DMS153 treated with DMSO at 0.1 percent for 48 hours (cell line): ENCODE results near the gene PAK1.
"Not testable (repeated sequence)": the region's sequence is repeated elsewhere in the genome, so short reads cannot be mapped to it uniquely, and the experiment has no call there.

Experiments
- DNase-seq: peaks from one replicate; lab custom pipeline; 2025; ENCODE audit not compliant: unreplicated experiment; lab: John Stamatoyannopoulos, UW

Gene PAK1

GRCh38 chr11:77407613-77408012, 66.3 kb downstream of the PAK1 start:
- peak; percentile 37 for DNase-seq

DNA sequence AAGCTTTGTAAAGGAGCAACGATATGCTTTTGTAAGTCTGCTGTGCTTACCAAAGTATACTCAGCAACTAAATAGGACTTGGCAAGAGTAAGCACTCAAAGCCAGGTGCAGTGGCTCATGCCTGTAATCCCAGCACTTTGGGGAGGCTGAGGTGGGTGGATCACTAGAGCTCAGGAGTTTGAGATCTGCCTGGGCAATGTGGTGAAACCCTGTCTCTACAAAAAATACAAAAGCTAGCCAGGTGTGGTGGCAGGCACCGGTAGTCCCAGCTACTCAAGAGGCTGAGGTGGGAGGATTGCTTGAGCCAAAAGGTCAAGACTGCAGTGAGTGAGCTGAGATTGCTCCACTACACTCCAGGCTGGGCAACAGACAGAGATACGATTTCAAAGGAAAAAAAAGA, 67.5 kb downstream of the PAK1 start:
- no peak for DNase-seq

- DNase-seq, result no peak
Observed at GRCh38 chr11:77403211-77403610, 70.7 kb downstream of the PAK1 start.

GRCh38 chr11:77402218-77402556, 71.7 kb downstream of the PAK1 start:
- DNase-seq, result peak; percentile 40

DNA sequence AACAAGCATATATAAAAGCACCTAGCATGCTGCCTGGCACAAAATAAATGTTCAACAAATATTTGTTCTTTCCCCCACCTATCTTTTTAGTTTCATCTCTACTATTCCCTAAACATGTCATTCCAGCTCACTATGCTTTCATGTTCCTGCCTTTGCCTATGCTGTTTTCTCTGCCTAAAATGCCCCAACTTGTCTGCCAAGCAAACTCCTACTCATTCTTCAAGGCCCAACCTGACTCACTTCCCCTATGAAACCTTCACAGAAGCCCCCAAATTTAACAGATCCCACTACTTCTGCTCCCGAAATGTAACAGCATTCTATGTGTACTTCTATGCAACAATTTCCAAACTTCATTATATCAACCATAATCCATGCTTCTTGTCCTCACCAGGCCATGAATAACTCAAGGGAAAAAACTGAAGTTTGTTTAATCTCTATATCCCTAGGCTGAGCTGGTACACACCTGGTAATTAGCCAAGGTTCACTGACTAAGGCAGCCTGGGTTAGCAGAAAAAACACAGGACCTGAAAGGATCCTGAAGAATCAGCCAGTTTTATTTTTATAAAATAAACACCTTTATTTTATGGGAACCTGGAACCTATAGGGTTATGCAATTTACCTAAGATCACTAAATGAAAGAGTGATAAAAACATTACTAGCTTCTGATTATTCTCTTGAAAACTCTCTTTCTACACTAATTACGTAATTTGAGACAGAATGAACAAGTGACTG, 72.2 kb downstream of the PAK1 start:
- no peak for DNase-seq

- DNase-seq, result no peak
Observed at GRCh38 chr11:77400775-77401449, 73.0 kb downstream of the PAK1 start.

DNA sequence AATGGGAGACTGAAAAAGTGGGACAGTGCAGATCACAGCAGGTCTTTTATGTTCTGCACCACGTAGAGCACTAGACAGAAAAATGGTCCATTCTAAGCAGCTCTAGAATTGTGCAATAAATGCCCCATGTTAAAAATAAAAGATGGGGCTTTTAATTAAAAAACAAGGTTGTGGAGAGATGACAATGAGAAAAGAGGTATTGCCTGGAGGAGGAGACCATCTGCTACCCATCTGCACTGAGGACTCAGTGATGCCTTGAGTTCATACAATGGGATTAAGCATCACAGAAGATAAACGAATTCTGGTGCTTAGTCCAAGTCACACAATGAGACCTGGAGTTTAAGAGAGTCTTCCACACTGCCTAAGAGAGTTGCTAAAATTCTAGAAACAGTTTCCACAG, 73.6 kb downstream of the PAK1 start:
- no peak for DNase-seq

GRCh38 chr11:77397631-77398030, 76.3 kb downstream of the PAK1 start:
- DNase-seq, result no peak

DNA sequence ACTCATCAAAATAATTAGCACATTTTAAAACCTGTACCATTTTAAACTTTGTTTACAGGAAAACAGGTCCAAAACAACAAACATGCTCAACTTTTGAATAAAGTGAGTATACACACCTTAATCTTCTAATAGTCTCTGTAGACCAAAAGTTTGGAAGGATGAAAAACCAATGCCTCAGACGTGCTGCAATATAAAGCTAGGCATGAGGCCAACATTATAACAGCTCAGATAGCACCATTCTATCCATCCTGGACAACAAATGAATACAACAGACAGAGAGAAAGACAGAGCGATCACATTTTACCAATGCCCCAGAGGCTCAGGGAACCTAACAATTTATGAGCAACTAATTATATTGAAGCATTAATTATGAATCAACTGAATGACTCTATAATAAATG, 77.0 kb downstream of the PAK1 start:
- DNase-seq, result no peak

GRCh38 chr11:77396305-77396704, 77.6 kb downstream of the PAK1 start:
- DNase-seq, result no peak

DNA sequence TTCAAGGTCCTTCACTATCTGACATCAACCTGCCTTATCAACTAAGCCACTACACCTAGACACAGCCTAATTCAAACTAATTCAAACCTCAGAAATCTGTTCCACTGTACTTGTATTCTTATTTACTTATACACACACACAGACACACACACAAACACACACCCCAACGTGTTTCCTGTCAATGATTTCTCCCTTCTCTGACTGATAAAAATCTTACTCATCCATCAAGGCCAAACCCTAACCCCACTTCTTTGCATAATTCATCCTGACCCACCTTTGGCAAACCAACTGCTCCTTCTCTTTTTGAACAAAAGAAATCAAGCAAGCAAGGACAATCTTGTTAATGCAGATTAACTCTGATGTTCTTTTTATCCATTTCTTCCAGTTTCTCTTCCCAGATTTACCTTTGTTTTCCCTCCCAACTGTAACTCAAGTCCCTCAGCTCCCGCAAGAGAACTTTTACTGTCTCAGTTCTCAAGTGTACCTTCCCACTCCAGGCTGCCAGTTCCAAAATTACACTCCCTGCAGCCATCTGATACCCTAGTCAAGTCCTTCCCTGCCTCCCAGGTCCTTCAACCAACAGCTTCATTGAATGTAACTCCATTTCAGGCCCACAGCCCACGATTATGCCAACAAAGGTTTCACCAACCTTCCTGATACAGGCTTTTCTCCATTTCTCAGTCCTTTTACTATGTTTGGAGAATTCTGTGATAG, 78.3 kb downstream of the PAK1 start:
- no peak for DNase-seq

DNA sequence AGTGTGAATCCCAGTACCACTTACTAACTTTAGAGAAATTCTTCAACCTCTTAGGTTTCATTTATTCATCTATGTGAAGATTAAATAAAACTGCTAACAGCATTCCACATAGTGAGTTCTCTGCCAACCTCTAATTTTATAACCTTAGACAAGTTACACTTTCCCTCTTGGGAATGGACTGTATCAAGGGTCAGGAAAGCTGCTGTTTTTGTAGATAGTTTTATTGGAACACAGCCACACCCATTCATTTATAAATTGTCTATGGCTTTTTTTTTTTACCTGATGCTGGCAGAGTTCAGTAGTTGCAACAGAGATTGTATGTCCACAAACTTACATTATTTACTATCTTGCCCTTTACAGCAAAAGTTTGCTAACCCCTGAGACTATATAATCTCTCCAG, 81.1 kb downstream of the PAK1 start:
- no peak for DNase-seq

GRCh38 chr11:77387701-77388100, 86.2 kb downstream of the PAK1 start:
- DNase-seq, result no peak

DNA sequence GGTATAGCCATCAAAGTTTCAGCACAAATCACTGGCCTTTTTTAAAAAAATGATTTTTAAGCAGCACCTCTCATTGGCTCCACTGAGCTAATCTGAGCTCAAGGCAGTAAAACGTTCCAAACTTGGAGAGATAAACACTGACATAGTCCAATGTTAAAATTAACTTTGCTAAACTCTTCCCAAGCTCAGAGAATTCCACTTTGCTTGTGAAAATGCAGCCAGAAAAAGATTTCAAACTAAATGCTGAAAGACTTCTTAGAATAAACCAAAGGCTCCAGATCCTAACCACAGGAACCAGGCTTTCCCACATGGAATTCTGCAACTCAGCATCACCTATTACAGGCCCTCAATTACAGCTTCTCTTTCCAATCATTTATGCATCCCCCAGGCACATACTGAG, 87.7 kb downstream of the PAK1 start:
- no peak for DNase-seq

GRCh38 chr11:77385255-77385771, 88.6 kb downstream of the PAK1 start:
- not testable (repeated sequence) for DNase-seq

- DNase-seq, result no peak
Observed at GRCh38 chr11:77384571-77384970, 89.3 kb downstream of the PAK1 start.

- not testable (repeated sequence) for DNase-seq
Observed at GRCh38 chr11:77383349-77383748, 90.5 kb downstream of the PAK1 start.

- no peak for DNase-seq
Observed at GRCh38 chr11:77381729-77382665, 91.9 kb downstream of the PAK1 start.

DNA sequence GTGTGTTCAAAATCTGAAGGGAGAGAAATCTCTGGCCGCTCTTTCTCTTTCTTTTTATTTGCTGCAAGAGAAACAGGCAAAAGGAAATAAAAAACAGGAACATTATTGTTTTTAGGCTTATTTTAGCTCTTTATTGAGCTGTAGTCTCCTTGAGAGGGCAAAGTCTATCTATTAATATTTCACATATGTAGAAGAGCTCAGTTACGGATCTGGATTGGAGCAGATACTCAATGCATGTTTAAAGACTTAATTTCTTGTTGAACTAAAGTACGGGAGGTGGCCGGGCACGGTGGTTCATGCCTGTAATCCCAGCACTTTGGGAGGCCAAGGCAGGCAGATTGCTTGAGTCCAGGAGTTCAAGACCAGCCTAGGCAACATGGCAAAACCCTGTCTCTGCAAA, 94.0 kb downstream of the PAK1 start:
- DNase-seq, result no peak

GRCh38 chr11:77379253-77379652, 94.6 kb downstream of the PAK1 start:
- DNase-seq, result no peak

- no peak for DNase-seq
Observed at GRCh38 chr11:77377734-77378133, 96.2 kb downstream of the PAK1 start.
